Activated CD8-positive, alpha-beta T cell treated with anti-CD3 and anti-CD28 coated beads for 36 hours (primary cell): ENCODE data around the gene SLC13A1. TPM values are rescaled to one million over a fixed set of nuclear protein-coding genes. Genes with fewer than 3 reads are reported as not detected.
"Not testable (repeated sequence)": the region's sequence is repeated elsewhere in the genome, so short reads cannot be mapped to it uniquely, and the experiment has no call there.

Experiments used
- ATAC-seq: fragments of 200-7000 bp; cut with Tn5 transposase; one replicate; pipeline ENCODE4 v1.10.0; 2021; ENCODE audit warnings: mild to moderate bottlenecking, moderate library complexity
- CTCF ChIA-PET: fragments of 350-600 bp; sonication (Branson Sonifier 250); formaldehyde crosslinking; loops from one replicate; lab custom pipeline; 2021; ENCODE audit warnings: antibody characterized with exemption; lab: Charles Lee
- POLR2A ChIA-PET: fragments of 350-600 bp; sonication (Branson Sonifier 250); formaldehyde crosslinking; loops from one replicate; lab custom pipeline; 2021; ENCODE audit warnings: antibody characterized with exemption; lab: Charles Lee
- DNase-seq: peaks from one replicate; pipeline ENCODE4 v3.0.0-alpha.2; 2020
- H3K27ac Mint-ChIP-seq: one replicate; pipeline ENCODE4 v1.8.0; 2021; ENCODE audit warnings: mild to moderate bottlenecking, mixed read lengths
- H3K27me3 Mint-ChIP-seq: one replicate; pipeline ENCODE4 v1.8.0; 2021; ENCODE audit warnings: mixed read lengths
- H3K36me3 Mint-ChIP-seq: one replicate; pipeline ENCODE4 v1.8.0; 2021; ENCODE audit warnings: low read depth, mixed read lengths
- H3K4me1 Mint-ChIP-seq: one replicate; pipeline ENCODE4 v1.8.0; 2021; ENCODE audit warnings: low read depth, mixed read lengths
- H3K4me3 Mint-ChIP-seq: one replicate; pipeline ENCODE4 v1.8.0; 2021; ENCODE audit warnings: mild to moderate bottlenecking, moderate library complexity, mixed read lengths
- H3K9me3 Mint-ChIP-seq: one replicate; pipeline ENCODE4 v1.8.0; 2021; ENCODE audit warnings: mixed read lengths
- CTCF ChIP-seq: fragments of 200-600 bp; IDR thresholded peaks from one replicate; pipeline ENCODE4 v1.8.0; 2022; ENCODE audit warnings: antibody characterized with exemption, mild to moderate bottlenecking
- intact Hi-C: fragments of 100-400 bp; cut with micrococcal nuclease; formaldehyde crosslinking; loops from one replicate; pipeline ENCODE4 v1.10.0; 2022
- total RNA-seq, 2 experiments: library from RNA; stranded (reverse); gene quantifications; one replicate each; pipeline ENCODE4 v1.2.3, GENCODE V29; 2021

Gene SLC13A1
- total RNA-seq, 2 experiments from 2014 or later: not detected

- ATAC-seq: no peak
- H3K27ac Mint-ChIP-seq: no peak overlapping the region
- no peak overlapping the region for H3K4me3 Mint-ChIP-seq
- CTCF ChIA-PET: interaction anchor here (1.4 kb wide), 1 partner anchor 57 kb away, joined by 5 read pairs; no protein-coding TSS in a partner anchor
- no peak for TF ChIP-seq CTCF
- H3K4me1 Mint-ChIP-seq: no peaks in the 10 kb centered on the region
- intact Hi-C loops: no loop called here
- no peak for DNase-seq
- no peaks in the 10 kb centered on the region for H3K36me3 Mint-ChIP-seq
- H3K9me3 Mint-ChIP-seq: no peaks in the 10 kb centered on the region
- POLR2A ChIA-PET: no interaction called here
- no peaks in the 10 kb centered on the region for H3K27me3 Mint-ChIP-seq
These were observed 102.8 kb downstream of the SLC13A1 start for GRCh38 chr7:123096976-123097375.

DNA sequence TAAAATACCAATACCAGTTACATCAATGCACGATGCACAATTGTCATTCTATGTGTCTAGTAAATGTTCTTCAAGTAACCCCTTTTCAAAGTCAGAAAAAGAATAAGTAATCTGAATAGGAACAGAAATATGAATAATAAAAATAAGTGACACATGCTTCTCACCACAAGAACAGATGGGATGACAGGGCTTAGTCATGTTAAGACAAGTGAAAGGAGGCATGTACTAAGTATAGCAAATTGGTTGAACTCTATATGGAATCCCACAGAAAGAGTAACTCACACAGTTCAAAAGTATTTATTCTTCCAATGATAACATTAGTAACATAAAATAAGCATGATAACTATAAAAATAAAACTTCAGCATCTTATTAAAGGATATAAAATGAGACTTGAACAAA is 103.3 kb downstream of the SLC13A1 start:
- H3K4me1 Mint-ChIP-seq: no peaks in the 10 kb centered on the region
- ATAC-seq: no peak
- no peaks in the 10 kb centered on the region for H3K36me3 Mint-ChIP-seq
- H3K9me3 Mint-ChIP-seq: no peaks in the 10 kb centered on the region
- H3K27ac Mint-ChIP-seq: no peak overlapping the region
- intact Hi-C loops: no loop called here
- no peak overlapping the region for H3K4me3 Mint-ChIP-seq
- ChIA-PET POLR2A (no interaction called here), CTCF (no interaction called here)
- no peak for DNase-seq
- TF ChIP-seq CTCF: no peak
- H3K27me3 Mint-ChIP-seq: no peaks in the 10 kb centered on the region

DNA sequence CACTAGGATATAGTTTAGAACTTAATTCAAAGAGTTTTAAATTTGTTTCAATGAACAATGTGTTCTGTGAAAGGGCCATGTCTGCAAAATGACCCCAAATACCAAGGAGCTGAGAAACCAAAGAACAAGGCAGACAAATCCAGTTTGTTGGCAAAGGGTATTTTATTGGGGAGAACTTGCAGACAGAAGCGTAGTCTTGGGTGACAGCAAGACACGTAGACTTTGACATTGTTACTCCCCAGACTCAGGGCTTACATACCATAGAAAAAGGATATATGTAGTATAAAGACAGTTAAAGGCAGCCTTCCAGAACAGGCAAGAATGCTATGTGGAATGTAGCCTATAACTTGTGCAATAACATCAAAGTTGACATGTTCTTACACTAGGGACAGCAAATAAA is 109.3 kb downstream of the SLC13A1 start:
- H3K9me3 Mint-ChIP-seq: no peaks in the 10 kb centered on the region
- intact Hi-C loops: no loop called here
- ChIA-PET CTCF (no interaction called here), POLR2A (no interaction called here)
- no peak for DNase-seq
- H3K4me1 Mint-ChIP-seq: no peaks in the 10 kb centered on the region
- H3K4me3 Mint-ChIP-seq: no peak overlapping the region
- H3K36me3 Mint-ChIP-seq: no peaks in the 10 kb centered on the region
- no peak for TF ChIP-seq CTCF
- H3K27me3 Mint-ChIP-seq: no peaks in the 10 kb centered on the region
- H3K27ac Mint-ChIP-seq: no peak overlapping the region
- no peak for ATAC-seq

DNA sequence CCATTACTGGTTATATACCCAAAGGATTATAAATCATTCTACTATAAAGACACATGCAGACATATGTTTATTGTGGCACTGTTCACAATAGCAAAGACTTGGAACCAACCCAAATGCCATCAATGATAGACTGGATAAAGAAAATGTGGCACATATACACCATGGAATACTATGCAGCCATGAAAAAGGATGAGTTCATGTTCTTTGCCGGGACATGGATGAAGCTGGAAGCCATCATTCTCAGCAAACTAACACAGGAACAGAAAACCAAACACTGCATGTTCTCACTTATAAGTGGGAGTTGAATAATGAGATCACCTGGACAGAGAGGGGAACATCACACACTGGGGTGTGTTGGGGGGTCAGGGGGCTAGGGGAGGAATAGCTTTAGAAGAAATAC is 112.9 kb downstream of the SLC13A1 start:
- CTCF ChIA-PET, intact Hi-C loops, H3K4me1 Mint-ChIP-seq, DNase-seq, H3K36me3 Mint-ChIP-seq, POLR2A ChIA-PET, H3K9me3 Mint-ChIP-seq, H3K27ac Mint-ChIP-seq, H3K27me3 Mint-ChIP-seq, ATAC-seq, H3K4me3 Mint-ChIP-seq: not testable (repeated sequence)

GRCh38 chr7:123084861-123085260 is 114.9 kb downstream of the SLC13A1 start:
- intact Hi-C loops, H3K27me3 Mint-ChIP-seq, ATAC-seq, H3K27ac Mint-ChIP-seq, DNase-seq, POLR2A ChIA-PET, H3K36me3 Mint-ChIP-seq, CTCF ChIA-PET, H3K4me3 Mint-ChIP-seq, H3K4me1 Mint-ChIP-seq: not testable (repeated sequence)
- peaks cover 14% of the 10 kb centered on the region for H3K9me3 Mint-ChIP-seq

- TF ChIP-seq CTCF: no peak
- ATAC-seq (no peak), DNase-seq (no peak)
- Mint-ChIP-seq H3K27me3 (no peaks in the 10 kb centered on the region), H3K9me3 (peaks cover 13% of the 10 kb centered on the region), H3K4me1 (no peaks in the 10 kb centered on the region), H3K36me3 (no peaks in the 10 kb centered on the region), H3K27ac (no peak overlapping the region), H3K4me3 (no peak overlapping the region)
- CTCF ChIA-PET: no interaction called here
- POLR2A ChIA-PET: no interaction called here
- intact Hi-C loops: no loop called here
These were observed 120.7 kb downstream of the SLC13A1 start for GRCh38 chr7:123079021-123079420.
